ENCODE data around the gene NES.
A peak's percentile ranks its signal among the peaks of the same experiment; 100 is the strongest.

The NES gene

GRCh38 chr1:156676820-156677615 is at the start of gene NES:
NES (minus strand) TSS chr1:156677407; CDS start chr1:156677264, 143 bp downstream.
- peak; percentile 77 for DNase-seq

DNA sequence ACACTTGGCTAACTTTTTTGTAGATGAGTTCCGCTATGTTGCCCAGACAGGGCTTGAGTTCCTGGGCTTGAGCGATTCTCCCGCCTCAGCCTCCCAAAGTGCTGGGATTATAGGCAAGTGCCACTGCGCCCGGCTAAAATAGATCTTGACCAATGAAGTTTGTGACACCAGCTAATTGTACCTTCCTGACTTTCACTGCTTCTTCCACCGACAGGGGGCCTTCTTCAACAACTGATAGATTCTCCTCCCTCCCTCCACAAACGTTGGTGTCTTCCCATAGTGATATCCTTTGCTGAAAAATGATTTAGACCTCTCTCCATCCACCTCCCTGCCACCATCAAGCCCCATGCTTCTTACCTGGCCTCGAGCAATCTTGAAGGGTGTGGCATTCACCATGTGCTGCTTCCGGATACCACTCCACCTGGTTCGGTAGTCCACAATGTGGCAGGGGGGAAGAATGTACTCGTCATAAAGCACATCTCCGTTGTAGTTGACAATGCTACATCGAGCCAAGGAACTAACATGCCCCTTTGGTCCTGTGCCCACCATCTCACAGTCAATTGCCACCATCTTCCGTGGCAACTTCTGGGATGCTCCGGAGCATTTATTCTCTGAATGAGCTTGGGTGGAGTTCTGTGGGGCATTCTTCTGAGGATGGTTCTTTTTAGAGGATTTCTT is 49.5 kb upstream of the NES start:
- peak; percentile 18 for DNase-seq

DNA sequence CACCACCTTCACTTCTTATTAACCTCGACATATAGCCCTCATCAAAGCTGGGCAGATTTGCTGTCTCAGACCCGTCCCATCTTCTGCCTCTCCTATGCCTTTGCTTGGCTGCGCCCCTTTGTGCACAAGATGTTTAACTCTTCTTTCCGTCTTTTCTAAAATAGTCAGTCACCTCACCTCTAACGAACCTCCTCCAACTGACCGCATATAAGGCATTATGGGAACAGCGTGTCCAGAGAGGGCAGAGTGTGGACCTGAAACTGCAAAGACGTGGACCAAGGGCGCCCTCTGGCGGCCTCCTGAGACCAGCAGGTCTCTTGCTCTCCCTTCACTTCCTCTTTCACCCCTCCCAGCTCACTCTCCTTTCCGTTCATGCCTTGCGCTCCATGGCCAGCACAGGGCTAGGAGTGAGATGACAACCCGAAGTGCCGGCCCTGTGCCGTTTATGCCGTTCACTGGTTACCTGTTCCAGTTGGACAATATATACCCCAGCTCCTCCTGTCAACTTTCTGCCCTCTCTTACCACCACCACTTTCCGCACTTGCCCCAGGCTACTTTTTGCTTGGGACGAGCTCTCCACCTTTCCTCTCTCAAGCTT is 48.6 kb upstream of the NES start:
- peak; percentile 78 for DNase-seq

- DNase-seq, result no peak
Observed at GRCh38 chr1:156721535-156721934, 44.3 kb upstream of the NES start.

DNA sequence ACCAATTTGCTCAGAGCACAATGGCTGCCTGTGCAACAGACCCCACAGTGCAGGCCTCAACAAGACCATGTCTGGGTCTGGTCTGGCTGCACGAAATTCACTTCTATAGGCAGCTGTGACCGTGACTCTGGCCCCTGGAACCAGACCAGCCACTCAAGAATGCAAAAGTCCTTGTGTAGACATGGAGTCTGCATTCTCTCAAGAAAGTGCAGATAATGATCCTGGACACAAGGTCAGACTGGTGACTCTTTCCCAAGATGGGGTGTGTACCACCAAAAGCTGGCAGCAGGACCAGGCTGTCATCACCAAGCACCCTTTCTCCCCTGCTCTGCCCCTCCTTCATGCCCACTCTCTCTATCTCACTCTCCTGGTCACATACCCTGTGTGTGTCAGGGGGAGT is 43.9 kb upstream of the NES start:
- no peak for DNase-seq

- no peak for DNase-seq
Observed at GRCh38 chr1:156717351-156717750, 40.1 kb upstream of the NES start.

DNA sequence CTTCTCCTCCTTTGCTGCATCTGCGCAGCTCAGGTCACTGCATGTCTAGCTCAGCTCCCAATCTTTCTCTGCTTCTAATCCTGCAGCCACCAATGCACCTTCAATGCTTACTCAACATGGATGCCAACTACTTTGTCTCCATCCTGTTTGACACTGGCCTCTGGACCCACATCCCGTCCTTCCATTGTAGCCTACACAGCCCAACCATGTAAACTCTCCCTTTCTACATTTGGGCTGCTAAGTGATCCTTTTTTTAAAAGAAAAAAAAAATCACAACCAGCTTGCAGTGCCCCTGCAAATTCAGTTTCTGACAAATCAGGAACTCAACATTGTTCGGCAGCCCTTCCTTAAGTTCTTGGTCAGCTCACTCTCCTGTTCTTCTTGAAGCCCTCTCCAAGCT is 37.6 kb upstream of the NES start:
- no peak for DNase-seq

DNA sequence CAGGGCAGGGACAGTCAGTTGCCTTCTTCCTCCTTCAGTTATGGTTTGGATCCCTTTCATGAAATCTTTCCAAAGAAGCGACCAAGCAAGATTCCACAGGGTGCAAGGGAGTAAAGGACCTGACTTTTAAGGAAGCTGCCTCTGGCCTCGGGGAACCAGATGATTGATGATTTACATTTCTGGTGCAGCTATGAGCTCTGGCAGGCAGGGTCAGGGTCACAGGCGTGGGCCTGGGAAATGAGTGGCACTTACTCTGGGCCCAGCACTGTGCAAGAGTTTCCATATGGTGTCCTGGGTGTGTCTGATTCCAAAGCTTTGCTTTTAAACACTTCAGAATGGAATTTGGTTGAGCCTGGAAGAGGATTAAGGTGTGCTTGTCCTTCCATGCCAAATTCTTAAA is 35.4 kb upstream of the NES start:
- DNase-seq, result no peak

DNA sequence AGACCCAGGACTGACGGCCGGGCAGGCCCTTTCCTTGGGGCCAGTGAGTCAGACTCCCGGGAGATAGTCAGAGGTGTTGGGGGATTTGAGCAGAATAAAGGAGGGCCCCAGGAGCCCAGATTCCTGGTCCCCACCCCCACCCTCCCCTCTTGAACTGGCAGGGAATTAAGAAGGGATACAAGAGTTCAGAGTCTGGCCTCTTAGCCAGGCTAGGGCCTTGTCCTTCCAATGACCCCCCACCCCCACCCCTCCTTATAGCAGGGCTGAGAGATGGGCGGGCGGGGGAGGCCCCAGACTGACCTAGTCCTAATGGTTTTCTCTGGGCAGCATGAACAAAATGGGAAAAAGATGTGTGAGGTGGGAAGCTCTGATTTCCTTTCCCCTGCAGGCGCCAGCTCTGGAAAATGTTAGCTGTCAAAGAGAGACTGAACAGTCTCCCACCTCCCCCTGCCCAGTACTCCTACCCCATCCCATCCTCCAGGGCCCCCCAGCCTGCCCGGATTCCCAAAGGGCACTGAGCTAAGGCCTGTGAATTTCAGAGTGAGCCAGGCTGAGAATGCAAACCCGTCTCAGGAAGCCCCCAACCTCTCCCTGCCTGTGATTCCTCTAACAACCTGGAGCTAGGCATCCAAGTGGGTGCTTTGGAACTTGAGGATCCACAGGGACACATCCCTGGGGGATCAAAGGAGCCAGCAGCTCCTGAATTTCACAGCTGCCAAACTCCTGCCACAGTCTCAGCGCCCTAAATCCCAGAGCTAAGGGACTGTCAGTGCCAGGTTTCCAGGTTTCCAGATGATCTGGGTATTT is 34.0 kb upstream of the NES start:
- no peak for DNase-seq

DNA sequence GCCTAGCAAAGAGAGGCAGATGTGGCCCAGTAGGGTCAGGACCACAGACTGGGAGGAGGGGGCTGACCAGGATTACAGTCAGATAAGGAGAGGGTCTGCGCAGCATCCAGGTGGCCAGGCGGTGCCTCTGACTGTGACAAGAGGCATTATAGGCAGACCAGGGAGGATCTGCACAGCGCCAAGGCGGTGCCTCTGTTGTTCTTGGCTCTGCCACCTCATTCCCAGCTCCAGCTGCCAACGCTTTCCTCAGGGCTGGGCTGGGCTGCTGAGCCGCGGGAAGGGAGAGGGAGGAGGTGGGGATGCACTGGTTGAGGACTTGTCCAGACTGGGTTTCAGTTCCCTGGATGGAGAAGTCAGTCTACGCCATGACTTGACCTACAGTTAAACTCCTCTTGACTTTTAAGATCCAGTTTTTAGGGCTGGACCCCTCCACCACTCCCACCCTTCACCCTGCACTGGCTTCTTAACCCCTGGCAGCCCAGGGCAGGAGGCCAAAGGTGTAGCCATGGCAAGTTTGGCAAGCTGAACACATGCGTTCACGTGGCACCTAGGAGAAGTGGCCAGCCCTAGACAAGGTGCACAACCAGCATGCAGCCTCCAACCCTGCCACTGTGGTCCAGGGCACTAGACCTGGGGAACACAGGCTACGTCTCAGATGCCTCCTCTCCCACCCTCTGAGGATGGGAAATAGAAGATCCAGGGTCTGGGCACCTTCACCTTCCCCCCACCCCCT is 32.7 kb upstream of the NES start:
- no peak for DNase-seq

- no peak for DNase-seq
Observed at GRCh38 chr1:156709031-156709430, 31.8 kb upstream of the NES start.

DNA sequence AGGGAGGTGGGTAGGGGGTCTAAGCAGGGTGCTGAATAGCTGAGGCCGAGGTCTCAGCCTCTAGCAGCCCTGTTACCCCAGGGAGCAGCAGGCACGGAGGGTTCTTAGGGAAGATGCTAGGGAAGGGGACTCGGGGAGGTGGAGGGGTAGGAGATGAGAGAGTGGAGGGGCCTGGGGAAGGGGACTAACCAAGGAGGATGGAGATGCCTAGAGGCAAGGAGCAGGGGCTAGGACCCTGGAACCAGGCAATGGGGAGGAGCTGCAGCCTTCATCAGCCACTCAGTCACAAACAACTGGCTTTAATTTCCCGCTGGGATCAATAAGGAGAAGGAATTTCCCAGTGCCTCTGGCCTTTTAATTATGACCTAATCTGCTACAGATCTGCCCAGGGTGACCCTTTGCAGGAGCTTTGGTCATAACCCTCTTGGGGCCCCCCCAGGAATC is 31.0 kb upstream of the NES start:
- no peak for DNase-seq

GRCh38 chr1:156707417-156708217 is 30.4 kb upstream of the NES start:
- DNase-seq, result no peak

GRCh38 chr1:156706657-156707416 is 29.6 kb upstream of the NES start:
- DNase-seq, result no peak

- peak; percentile 51 for DNase-seq
Observed at GRCh38 chr1:156705918-156706656, 28.9 kb upstream of the NES start.

- DNase-seq, result peak; percentile 38
Observed at GRCh38 chr1:156705321-156705917, 28.2 kb upstream of the NES start, which contains the start of gene CRABP2. CRABP2 (minus strand) TSS chr1:156705583; CDS start chr1:156705446, 137 bp downstream.

DNA sequence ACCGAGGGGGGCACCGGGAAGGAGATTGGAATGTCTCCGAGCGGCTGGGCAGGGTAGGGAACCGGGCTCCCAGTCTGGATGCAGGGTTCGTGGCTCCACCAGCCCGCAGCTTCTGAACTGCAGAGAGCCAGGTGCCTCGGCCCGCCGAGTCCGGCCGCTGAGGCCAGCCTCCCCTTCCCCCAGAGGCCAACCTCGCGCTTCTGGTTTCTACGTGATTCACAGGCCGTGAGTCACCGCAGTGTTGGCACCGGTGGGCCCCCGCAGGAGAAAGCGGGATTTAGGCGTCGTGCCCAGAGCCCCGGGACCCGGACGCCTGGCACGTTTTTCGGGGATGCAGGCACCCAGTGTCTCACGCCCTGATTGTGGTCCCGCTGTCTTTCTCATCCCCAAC is 27.7 kb upstream of the NES start:
- DNase-seq, result peak; percentile 21

- no peak for DNase-seq
Observed at GRCh38 chr1:156704166-156704711, 27.0 kb upstream of the NES start.

GRCh38 chr1:156703741-156704140 is 26.5 kb upstream of the NES start:
- DNase-seq, result peak; percentile 64

Measured in NCI-H146 (cell line).